Renal cortical epithelial cell (primary cell): ENCODE measurements around the gene ARNT2. TPM values are rescaled to one million over a fixed set of nuclear protein-coding genes. Genes with fewer than 3 reads are reported as not detected.
"Not testable (repeated sequence)": the region's sequence is repeated elsewhere in the genome, so short reads cannot be mapped to it uniquely, and the experiment has no call there.

ENCODE experiments used
- DNase-seq: peaks from one replicate; pipeline ENCODE4 v3.0.0-alpha.2; 2011; ENCODE audit warnings: low read depth
- total RNA-seq: library from RNA; depleted of rRNA; stranded (reverse); fragments of >200 nt; gene quantifications from 2 replicates; pipeline ENCODE4 v1.2.3, GENCODE V29; 2014

Gene ARNT2
- total RNA-seq, 1 donor from 2014 or later, result 20.8 TPM

- peak; percentile 67 for DNase-seq
Measured at GRCh38 chr15:80615783-80616391, 211.7 kb downstream of the ARNT2 start.

DNA sequence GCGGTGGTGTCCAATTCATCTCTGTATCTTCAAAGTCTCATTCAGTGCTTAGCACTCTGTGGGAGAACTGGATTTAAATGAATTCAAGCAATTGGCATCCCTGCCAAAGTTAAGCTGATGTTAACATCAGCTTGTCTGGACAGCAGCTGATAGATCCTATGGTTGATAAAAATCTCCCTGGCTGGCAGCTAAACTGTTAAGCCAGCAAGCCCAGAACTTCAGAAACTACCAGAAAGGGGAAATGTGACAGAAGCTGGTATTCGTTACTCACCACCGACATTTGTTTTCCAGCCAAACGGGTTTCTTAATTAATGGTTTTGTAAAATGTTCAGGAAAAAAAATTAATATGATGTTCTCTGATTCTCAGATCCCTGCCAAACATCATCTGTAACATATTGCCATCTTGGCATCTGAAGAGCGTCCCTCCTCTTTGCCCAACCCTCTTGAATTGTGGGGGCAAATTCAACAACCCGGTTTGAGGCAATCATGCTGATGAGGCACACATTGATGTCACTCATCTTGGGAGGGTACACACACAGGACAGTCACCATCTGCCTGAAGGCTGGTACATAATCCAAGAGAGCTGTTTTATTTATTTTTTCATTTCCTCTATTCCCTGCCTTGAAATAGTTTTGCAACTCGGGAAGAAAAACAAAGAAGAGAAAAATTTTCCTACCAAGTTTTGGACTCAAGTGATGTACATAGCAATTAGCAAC lies 214.7 kb downstream of the ARNT2 start:
- no peak for DNase-seq

GRCh38 chr15:80619680-80620079 lies 215.5 kb downstream of the ARNT2 start:
- peak; percentile 15 for DNase-seq

GRCh38 chr15:80620141-80620540 lies 216.0 kb downstream of the ARNT2 start:
- DNase-seq, result no peak

DNA sequence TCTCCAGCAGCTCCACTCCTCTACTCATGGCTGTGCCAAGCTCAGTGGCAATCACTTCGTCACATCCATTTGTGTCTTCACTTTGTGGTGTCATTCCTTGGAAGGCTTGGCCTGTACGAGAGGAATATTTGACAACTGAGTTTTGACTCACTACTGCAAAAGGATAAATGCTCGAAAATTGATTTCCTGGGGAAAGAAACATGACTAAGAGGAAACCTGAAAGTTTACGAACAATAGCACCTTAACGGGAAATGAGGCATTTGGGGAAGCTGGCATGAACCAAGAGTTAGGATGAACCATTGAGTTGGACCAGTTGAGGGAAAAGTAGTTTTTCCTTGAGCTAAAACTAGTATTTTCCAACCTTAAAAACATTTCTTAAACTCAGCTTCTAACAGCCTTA lies 216.7 kb downstream of the ARNT2 start:
- DNase-seq, result no peak

DNA sequence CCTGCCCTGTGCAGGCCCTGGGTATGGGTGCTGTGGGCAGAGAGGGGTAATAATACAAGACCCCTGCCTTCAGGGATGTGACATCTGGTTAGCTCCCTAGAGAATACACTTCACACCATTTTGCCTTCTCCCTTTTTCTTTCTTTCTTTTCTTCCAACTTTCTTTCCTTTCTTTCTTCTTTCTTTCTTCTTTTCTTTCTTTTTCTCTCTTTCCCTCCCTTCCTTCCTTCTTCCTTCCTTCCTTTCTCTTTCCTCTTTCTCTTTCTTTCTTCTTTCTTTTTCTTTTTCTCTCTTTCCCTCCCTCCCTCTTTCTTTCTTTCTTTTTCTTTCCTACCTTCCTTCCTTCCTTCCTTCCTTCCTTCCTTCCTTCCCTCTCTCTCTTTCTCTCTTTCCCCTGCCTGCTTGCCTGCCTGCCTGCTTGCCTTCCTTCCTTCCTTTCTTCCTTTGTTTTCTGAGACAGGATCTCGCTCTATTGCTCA lies 222.5 kb downstream of the ARNT2 start:
- DNase-seq, result no peak

DNA sequence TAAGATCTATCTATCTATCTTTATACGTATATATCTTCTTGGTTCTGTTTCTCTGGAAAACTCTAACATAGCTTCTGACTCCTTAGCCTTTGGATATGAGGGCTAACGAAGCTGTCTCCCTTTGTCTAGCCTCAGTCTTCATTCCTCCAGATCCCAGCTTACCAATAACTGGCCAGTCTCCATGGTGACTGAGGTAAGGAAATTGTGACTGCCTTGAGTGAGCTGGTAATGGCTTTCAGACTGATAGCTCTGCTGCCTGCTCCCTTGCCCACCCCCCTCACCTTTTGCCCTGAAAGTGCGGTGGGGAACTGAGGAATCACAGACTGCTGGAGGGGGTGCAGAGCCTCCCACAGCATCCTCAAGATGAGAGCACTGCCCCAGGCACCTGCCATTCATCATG lies 225.2 kb downstream of the ARNT2 start:
- DNase-seq, result no peak

- DNase-seq, result no peak
Measured at GRCh38 chr15:80630981-80631380, 226.8 kb downstream of the ARNT2 start.

DNA sequence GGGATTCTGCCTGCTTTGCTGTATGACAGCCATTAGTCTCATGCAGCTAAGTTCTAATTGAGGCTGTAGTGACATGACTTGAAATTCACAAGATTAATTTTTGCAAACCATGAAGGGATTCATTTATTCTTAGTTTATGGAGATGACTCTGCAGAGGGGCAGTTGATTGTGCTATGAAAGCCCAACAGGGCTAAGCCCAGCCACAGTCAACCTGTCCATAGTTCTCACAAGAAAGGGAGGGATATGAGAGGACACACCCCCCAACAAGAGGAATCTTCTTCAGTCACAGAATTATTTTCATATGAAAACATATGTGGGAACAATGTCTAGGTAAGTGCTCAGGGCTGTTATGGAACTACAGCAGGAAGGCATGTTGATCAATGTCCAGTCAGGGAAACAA lies 229.0 kb downstream of the ARNT2 start:
- DNase-seq, result no peak

DNA sequence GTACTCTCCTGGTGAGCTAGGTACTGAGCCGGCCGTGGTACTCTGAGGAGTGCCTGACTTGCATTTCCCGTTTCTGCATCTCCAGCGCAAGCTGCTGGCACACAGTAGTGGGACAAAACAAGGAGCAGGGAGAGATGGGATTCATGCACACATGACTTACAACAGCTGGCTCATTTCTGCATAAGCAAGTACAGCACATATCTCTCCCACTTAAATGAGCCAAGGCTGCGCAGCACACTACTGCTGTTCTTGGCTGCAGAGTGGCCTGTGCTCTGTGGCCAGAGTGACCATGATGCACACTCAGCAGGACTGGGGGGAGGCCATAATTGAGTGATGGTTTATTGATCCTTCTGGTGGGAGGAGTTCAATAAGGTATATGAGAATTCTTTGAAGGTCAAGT lies 231.8 kb downstream of the ARNT2 start:
- DNase-seq, result no peak

- DNase-seq, result no peak
Measured at GRCh38 chr15:80636675-80637074, 232.5 kb downstream of the ARNT2 start.

DNA sequence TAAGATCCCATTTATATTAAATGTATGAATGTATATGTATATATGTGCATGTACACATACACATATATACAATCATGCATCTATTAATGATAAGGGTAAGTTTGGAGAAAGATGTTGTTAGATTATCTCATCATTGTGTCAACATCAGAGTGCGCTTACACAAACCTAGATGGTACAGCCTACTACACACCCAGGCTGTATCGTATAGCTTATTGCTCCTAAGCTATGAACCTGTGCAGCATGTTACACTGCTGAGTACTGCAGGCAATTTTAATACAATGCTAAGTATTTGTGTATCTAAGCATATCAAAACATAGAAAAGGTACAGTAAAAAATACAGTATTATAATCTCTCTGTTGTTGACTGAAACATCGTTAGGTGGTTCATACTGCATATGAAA lies 233.6 kb downstream of the ARNT2 start:
- DNase-seq, result no peak

GRCh38 chr15:80638553-80639167 lies 234.5 kb downstream of the ARNT2 start:
- no peak for DNase-seq

GRCh38 chr15:80639168-80639555 lies 235.0 kb downstream of the ARNT2 start:
- no peak for DNase-seq

DNA sequence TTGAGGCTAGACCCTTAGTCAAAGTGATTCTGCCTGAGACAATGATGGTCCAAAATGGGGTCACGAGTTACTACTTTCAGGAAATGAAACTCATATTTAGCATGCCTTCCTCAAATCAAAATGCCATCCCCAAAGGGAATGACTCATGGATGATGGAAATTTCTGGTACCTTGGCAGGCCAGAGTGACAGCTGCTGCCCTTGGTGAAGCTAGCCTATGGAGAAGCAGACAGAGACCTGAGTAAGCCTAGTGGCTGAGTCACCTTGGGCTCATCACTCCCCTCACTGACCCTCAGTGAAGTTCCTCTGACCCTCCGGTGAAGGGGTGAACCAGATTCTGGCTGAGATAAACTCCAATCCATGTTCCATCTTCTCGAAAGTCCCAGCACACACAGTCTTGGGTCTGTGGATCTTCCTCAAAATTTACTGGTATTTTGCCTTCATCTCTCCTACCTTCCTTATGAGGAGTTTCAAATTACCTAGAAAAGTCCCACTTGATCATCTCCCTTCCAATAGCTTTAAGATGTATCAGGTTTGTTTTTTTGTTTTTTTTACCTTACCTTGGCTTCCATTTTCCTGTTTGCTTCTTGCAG lies 236.4 kb downstream of the ARNT2 start:
- DNase-seq, result no peak

DNA sequence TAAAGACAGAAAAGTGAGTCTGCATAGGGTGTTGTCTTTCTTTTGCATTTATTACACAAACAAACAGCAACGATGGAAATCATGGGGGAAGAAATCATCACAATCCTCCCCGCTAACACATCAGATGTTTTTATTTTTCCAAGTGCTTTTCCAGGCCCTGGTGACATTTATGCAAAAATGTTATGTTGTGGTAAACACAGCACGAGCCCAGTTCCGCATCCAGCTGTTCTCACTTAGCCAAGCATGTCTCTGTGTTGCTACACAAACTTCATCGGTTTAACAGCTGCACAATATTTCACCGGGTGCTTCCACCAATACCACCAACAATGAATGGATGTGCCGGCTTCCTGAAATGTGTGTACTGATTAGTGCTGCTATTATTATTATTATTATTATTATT lies 237.2 kb downstream of the ARNT2 start:
- DNase-seq, result no peak

GRCh38 chr15:80643431-80643951 lies 239.3 kb downstream of the ARNT2 start:
- DNase-seq, result no peak

DNA sequence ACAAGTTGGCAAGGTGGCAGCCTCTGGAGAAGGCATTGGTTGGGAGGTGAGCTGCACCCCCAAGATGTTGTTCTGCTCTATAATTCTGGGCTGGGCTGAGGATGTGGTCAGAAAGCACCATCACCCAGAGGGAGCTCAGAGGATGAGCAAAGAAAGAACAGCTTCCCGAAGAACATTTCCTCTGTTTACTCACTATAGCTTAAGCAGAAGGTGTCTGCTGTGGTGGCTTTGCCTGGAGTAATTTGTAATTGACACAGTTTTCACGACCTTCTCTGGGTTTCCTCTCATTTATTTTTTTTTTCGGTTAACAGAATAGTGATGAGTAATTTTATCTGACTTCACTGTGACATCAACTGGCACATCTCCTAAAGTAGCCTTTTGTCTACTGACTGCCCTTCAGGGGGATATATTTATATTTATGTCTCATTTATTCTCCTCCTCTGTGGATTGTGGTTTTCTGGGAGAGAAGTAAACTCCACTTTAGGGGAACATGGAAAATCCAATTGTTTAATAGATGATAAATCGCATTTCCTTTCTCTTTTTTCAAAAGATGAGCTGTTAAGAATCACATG lies 241.4 kb downstream of the ARNT2 start:
- no peak for DNase-seq

DNA sequence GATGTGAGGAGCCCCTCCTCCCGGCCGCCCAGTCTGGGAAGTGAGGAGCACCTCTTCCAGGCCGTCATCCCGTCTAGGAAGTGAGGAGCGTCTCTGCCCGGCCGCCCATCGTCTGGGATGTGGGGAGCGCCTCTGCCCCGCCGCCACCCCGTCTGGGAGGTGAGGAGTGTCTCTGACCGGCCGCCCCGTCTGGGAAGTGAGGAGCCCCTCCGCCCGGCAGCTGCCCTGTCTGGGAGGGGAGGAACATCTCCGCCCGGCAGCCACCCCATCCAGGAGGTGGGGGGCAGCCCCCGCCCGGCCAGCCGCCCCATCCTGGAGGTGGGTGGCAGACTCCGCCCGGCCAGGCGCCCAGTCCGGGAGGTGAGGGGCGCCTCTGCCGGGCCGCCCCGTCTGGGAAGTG lies 243.2 kb downstream of the ARNT2 start:
- DNase-seq, result not testable (repeated sequence)
